ACC112 (cell line): Measurements from ENCODE around the gene TSPAN9.

ENCODE experiments used
- H2AFZ ChIP-seq: fragments of 200-600 bp; sonication (generic); one replicate; pipeline ENCODE4 v1.6.0; 2017; ENCODE audit warnings: antibody characterized with exemption, low read length; ENCODE audit not compliant: unreplicated experiment
- H3K27ac ChIP-seq: fragments of 200-600 bp; sonication (generic); 2 replicates; pipeline ENCODE4 v1.5.1; 2014; ENCODE audit warnings: low read depth, mild to moderate bottlenecking, antibody characterized with exemption, low read length, moderate library complexity
- H3K27me3 ChIP-seq: fragments of 200-600 bp; sonication (generic); 2 replicates; pipeline ENCODE4 v1.6.1; 2014; ENCODE audit warnings: mild to moderate bottlenecking, antibody characterized with exemption, low read length, moderate library complexity, mixed read lengths; ENCODE audit not compliant: insufficient read depth
- H3K36me3 ChIP-seq: fragments of 200-600 bp; sonication (generic); 2 replicates; pipeline ENCODE4 v1.6.1; 2016; ENCODE audit warnings: mild to moderate bottlenecking, antibody characterized with exemption, low read length, moderate library complexity, mixed read lengths; ENCODE audit not compliant: insufficient read depth
- H3K4me1 ChIP-seq: fragments of 200-600 bp; sonication (generic); one replicate; pipeline ENCODE4 v1.6.1; 2016; ENCODE audit warnings: low read length, mixed read lengths; ENCODE audit not compliant: insufficient read depth, unreplicated experiment, control insufficient read depth
- H3K4me3 ChIP-seq: fragments of 200-600 bp; sonication (generic); 2 replicates; pipeline ENCODE4 v1.5.1; 2014; ENCODE audit warnings: mild to moderate bottlenecking, low read depth, low read length
- H3K79me2 ChIP-seq: fragments of 200-600 bp; sonication (generic); one replicate; pipeline ENCODE4 v1.6.0; 2016; ENCODE audit warnings: low read length; ENCODE audit not compliant: control insufficient read depth, unreplicated experiment, insufficient read depth

TSPAN9 gene

DNA sequence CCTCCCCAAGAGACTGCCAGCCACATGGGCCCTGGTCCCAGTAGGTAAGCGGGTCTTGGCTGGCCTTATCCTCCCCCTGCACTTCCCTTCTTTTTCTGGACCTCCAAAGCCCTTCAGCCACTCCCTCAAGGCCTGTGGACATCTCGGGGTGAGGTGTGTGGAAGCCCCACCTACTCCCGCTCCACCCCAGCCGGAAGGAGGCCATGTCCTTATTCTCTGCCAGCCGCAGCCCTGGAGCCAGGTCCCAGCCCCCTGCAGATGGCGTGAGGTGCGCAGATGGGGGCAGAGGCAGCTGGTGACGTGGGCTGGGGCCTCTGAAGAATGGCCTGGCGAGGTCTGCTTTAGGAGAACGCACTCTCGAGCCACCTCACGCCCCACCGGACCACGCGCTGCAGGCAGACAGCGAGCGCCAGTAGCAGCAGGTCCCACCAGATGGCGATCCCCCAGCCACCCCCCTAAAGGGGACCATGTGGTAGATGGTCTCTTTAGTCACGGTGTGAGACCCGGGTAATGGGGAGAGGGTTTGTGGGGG lies 167.1 kb downstream of the TSPAN9 start:
- no peaks in the 10 kb centered on the region for H3K36me3 ChIP-seq
- no peak overlapping the region for H3K27ac ChIP-seq
- no peaks in the 10 kb centered on the region for H3K79me2 ChIP-seq
- no peak overlapping the region for H2AFZ ChIP-seq
- no peaks in the 10 kb centered on the region for H3K27me3 ChIP-seq
- H3K4me3 ChIP-seq = no peak overlapping the region
- no peaks in the 10 kb centered on the region for H3K4me1 ChIP-seq

DNA sequence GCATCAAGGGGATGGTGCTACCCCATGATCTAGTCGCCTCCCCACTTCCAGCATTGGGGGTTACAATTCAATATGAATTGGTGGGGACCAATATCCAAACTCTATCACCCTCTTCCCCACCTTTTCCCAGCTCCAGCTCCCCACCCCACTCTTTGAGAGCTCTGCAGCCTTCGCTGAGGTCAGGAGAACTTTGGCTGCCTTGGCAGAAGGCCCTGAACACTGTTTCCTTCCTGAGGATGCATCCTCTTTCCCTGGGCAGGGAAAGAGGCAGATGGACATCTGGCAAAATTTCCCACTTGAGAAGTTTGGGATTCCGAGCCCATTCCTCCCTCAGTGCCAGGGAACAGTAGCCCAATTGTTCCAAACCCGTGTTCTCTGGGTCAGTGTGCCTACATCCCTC lies 169.1 kb downstream of the TSPAN9 start:
- Histone ChIP-seq H3K36me3 (no peaks in the 10 kb centered on the region), H3K27me3 (no peaks in the 10 kb centered on the region), H3K27ac (no peak overlapping the region)

GRCh38 chr12:3247077-3247476 lies 169.9 kb downstream of the TSPAN9 start:
- Histone ChIP-seq H3K27me3 (no peaks in the 10 kb centered on the region), H2AFZ (no peak overlapping the region), H3K36me3 (no peaks in the 10 kb centered on the region), H3K4me3 (no peak overlapping the region), H3K4me1 (no peaks in the 10 kb centered on the region), H3K27ac (no peak overlapping the region), H3K79me2 (no peaks in the 10 kb centered on the region)

More for the DNA sequence above, 169.1 kb downstream of the TSPAN9 start:
- Histone ChIP-seq H3K79me2 (no peaks in the 10 kb centered on the region), H3K4me1 (no peaks in the 10 kb centered on the region), H2AFZ (no peak overlapping the region), H3K4me3 (no peak overlapping the region)

DNA sequence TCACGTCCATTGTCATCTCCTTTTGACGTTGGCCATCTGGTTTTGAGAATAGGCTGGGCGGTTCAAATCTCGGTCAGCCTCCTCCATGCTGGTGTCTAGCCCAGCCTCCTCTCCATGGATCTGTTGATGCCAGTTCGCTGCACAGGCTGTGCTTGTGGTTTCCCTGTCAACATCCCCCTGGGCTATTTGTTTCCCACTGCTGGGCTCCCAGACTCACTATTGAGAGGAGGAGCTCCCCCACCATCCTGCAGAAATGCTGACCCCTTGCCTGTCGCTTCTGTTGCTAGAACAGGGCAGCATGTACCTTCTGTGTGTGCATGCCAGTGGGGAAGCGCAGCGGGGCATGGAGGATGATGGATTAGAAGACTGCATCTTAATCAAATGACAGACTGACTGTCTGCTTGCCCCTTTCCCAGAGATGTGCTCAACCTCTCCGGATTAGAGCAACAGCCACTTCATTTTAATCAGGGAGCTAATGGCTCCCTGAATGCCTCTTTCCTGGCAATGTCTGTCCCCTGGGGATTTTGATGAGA lies 170.5 kb downstream of the TSPAN9 start:
- Histone ChIP-seq H3K36me3 (no peaks in the 10 kb centered on the region), H3K4me1 (no peaks in the 10 kb centered on the region), H3K27me3 (no peaks in the 10 kb centered on the region), H3K79me2 (no peaks in the 10 kb centered on the region), H2AFZ (no peak overlapping the region), H3K4me3 (no peak overlapping the region), H3K27ac (no peak overlapping the region)

DNA sequence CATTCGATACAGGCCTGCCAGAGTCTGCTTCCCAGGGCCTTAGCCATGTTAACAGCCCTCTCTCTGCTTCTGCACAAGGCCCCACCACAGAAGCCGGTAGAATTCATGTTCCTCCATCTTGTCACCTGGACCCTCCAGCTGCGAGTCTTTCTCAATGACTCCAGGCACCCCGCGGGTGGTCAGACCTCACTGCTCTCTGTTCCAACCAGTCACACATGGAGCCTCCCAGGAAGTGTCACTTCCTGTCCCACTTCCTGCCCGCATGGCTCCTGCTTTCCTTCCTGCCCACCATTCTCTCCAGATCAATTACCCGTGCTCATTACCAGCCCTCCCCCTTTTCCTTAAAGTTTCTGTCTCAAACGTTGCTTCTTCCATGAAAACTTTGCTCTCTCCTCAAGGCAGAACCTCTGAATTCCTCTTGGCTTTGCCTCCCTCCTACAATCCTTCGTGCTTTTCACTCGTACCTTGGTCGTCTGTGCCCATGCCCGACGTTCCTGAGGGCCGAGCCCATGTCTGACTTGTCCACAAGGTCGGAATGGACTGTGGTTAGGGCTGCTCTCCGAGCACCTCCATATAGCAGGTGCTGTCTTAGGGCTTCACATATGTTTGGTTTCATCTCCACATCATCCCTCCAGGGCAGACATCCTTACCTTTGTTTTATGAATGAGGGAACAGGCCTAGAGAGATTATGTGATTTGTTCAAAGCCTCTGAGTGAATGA lies 172.1 kb downstream of the TSPAN9 start:
- H3K27ac ChIP-seq = no peak overlapping the region

DNA sequence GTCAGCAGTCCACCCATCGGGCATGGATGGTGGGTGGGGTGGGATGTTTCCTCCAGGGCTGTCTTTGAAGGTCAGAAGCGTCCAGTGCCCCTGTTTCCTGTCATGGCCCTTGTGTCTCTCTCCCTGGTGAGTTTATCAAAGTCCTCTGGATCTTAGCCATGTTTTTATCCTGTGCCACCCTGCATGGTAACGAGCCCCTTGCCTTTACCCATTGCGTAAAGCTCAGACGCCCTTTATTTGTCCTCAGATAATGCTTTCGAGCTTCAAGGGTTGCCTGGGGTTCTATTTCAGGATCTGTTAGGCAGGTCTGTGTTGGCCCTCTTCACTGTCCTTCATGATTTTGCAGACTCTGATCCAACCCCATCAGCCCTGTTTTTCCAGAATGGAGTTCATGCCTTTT lies 172.9 kb downstream of the TSPAN9 start:
- Histone ChIP-seq H2AFZ (no peak overlapping the region), H3K27me3 (no peaks in the 10 kb centered on the region), H3K36me3 (no peaks in the 10 kb centered on the region), H3K4me1 (no peaks in the 10 kb centered on the region), H3K27ac (no peak overlapping the region), H3K79me2 (no peaks in the 10 kb centered on the region), H3K4me3 (no peak overlapping the region)

More for the DNA sequence above, 172.1 kb downstream of the TSPAN9 start:
- Histone ChIP-seq H3K27me3 (no peaks in the 10 kb centered on the region), H3K4me1 (no peaks in the 10 kb centered on the region), H2AFZ (no peak overlapping the region), H3K79me2 (no peaks in the 10 kb centered on the region), H3K4me3 (no peak overlapping the region), H3K36me3 (no peaks in the 10 kb centered on the region)

DNA sequence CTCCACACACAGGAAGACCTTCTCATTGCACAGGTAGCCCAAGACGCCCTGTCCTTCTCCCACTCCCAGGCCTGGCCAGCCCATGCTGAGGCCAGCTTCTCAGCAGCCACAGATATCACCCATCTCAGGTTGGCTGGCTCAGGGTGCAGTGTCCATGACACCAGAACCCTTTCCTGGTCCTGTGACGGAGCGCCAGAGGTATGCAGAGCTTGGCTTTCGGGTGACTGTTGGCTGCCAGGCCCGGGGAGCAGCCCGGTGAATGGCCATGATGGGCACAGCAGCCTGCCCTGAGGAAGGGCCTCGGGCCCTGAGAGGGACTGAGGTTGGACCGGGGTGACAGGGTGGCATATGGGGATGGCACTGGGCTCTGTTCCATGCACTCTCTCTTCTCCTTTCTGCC lies 173.4 kb downstream of the TSPAN9 start:
- Histone ChIP-seq H3K4me3 (no peak overlapping the region), H3K27ac (no peak overlapping the region), H3K4me1 (no peaks in the 10 kb centered on the region), H3K79me2 (no peaks in the 10 kb centered on the region), H3K27me3 (no peaks in the 10 kb centered on the region), H2AFZ (no peak overlapping the region), H3K36me3 (no peaks in the 10 kb centered on the region)

DNA sequence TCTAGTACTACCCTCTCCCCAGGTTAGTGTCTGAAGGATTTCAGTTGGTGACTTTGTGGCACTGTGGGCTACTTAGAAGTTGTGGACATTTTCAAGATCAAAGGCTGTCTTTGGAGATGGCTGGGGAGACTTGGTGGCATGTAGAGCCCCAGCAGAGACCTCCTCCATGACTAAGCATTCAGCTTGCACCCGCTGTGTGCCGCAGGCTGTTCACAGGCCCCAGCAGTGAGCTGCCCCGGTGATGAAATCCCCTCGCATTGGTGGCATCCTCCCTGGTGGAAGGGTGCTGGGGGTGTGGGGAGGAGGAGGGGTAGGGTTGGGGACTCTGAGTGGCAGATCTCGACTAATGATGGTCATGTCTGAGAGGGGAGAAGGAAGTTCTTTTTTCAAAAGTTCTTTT lies 173.9 kb downstream of the TSPAN9 start:
- no peak overlapping the region for H2AFZ ChIP-seq
- H3K4me3 ChIP-seq = no peak overlapping the region
- no peaks in the 10 kb centered on the region for H3K79me2 ChIP-seq
- H3K36me3 ChIP-seq = no peaks in the 10 kb centered on the region
- no peak overlapping the region for H3K27ac ChIP-seq
- no peaks in the 10 kb centered on the region for H3K4me1 ChIP-seq
- H3K27me3 ChIP-seq = no peaks in the 10 kb centered on the region

DNA sequence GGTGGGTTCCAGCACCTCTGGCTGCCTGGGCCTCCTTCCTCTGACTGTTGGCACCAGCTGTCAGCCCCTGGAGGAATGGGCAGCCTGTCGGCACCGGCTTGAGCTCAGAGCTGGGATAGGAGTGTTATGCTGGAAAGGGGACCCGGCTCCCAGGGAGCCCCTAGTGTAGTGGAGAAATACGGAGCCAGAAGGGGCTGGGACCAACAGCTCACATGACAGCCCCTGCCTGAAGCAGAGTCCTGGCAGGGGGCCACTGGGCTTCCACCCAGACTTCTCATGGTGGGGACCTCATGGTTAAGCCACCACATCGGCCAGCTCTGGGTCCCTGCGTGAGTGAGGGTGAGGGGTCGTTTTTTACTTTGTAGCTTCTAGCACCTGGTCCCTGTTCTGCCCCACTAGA lies 174.5 kb downstream of the TSPAN9 start:
- Histone ChIP-seq H3K27ac (no peak overlapping the region), H3K27me3 (no peaks in the 10 kb centered on the region)

DNA sequence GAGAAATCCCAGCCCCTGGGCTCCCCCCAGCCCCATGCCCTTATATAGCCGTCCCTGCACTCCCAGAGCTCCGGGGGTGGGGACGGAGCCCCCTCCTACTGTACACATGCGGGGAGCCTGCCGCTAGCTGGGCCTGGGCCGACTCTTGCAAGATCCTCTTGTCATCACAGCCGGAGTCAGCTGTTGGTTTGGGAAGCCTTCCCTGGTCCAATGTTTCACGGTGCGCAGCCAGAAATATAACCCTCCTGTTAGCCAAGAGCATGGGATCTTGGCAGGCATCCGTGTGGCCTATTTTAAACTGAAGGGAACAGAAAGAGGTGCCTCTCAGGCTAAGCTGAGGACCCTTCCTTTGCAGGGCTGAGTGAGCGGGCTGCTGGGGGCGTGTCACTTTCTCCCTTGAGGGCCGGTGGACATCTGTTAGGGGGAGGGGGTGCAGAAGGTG lies 175.3 kb downstream of the TSPAN9 start:
- no peak overlapping the region for H3K4me3 ChIP-seq
- no peak overlapping the region for H2AFZ ChIP-seq
- no peaks in the 10 kb centered on the region for H3K4me1 ChIP-seq
- H3K27me3 ChIP-seq = no peaks in the 10 kb centered on the region
- H3K36me3 ChIP-seq = no peaks in the 10 kb centered on the region
- H3K27ac ChIP-seq = no peak overlapping the region
- H3K79me2 ChIP-seq = no peaks in the 10 kb centered on the region

More for the DNA sequence above, 174.5 kb downstream of the TSPAN9 start:
- Histone ChIP-seq H3K36me3 (no peaks in the 10 kb centered on the region), H3K79me2 (no peaks in the 10 kb centered on the region), H3K4me1 (no peaks in the 10 kb centered on the region), H3K4me3 (no peak overlapping the region), H2AFZ (no peak overlapping the region)

GRCh38 chr12:3253682-3254275 lies 176.6 kb downstream of the TSPAN9 start:
- Histone ChIP-seq H3K79me2 (no peaks in the 10 kb centered on the region), H3K27me3 (no peaks in the 10 kb centered on the region), H3K27ac (no peak overlapping the region), H3K36me3 (no peaks in the 10 kb centered on the region), H3K4me1 (no peaks in the 10 kb centered on the region), H3K4me3 (no peak overlapping the region), H2AFZ (no peak overlapping the region)
